Activated CD4-positive, alpha-beta T cell treated with anti-CD3 and anti-CD28 coated beads, Interleukin-2, amount 10 ng/mL, durations not matched to agents 24 days and 14 days (primary cell): ENCODE results near the gene TP53TG3. TPM values are rescaled to one million over a fixed set of nuclear protein-coding genes. Genes with fewer than 3 reads are reported as not detected.
"Not testable (repeated sequence)": the region's sequence is repeated elsewhere in the genome, so short reads cannot be mapped to it uniquely, and the experiment has no call there.

Experiments used
- DNase-seq: peaks from one replicate; pipeline ENCODE4 v3.0.0; 2022
- H3K27ac Mint-ChIP-seq: one replicate; pipeline ENCODE4 v1.8.0; 2022; ENCODE audit warnings: mild to moderate bottlenecking, mixed read lengths
- H3K27me3 Mint-ChIP-seq: one replicate; pipeline ENCODE4 v1.8.0; 2022; ENCODE audit warnings: mixed read lengths
- H3K36me3 Mint-ChIP-seq: one replicate; pipeline ENCODE4 v1.8.0; 2022; ENCODE audit warnings: low read depth, mild to moderate bottlenecking, mixed read lengths
- H3K4me1 Mint-ChIP-seq: one replicate; pipeline ENCODE4 v1.8.0; 2021; ENCODE audit warnings: mixed read lengths
- H3K4me3 Mint-ChIP-seq: one replicate; pipeline ENCODE4 v1.8.0; 2022; ENCODE audit warnings: mild to moderate bottlenecking, moderate library complexity, mixed read lengths
- H3K9me3 Mint-ChIP-seq: one replicate; pipeline ENCODE4 v1.8.0; 2021; ENCODE audit warnings: mixed read lengths
- intact Hi-C: fragments of 100-400 bp; cut with micrococcal nuclease; formaldehyde crosslinking; loops from one replicate; pipeline ENCODE4 v1.15.1; 2023
- total RNA-seq: library from RNA; stranded (reverse); gene quantifications from 2 replicates; pipeline ENCODE4 v1.2.3, GENCODE V29; 2022

TP53TG3 gene
- total RNA-seq: not detected in 2 replicates

- H3K27ac Mint-ChIP-seq, H3K4me1 Mint-ChIP-seq, DNase-seq, intact Hi-C loops, H3K36me3 Mint-ChIP-seq, H3K27me3 Mint-ChIP-seq, H3K9me3 Mint-ChIP-seq, H3K4me3 Mint-ChIP-seq: not testable (repeated sequence)
Measured at GRCh38 chr16:32676065-32676464, at the start of gene TP53TG3. Gene TP53TG3, minus strand, starts transcription at chr16:32676165. Its CDS starts 68 bp downstream, at chr16:32676097.

GRCh38 chr16:32650876-32651275 is 25.1 kb downstream of the TP53TG3 start:
- H3K4me1 Mint-ChIP-seq, H3K36me3 Mint-ChIP-seq, H3K27me3 Mint-ChIP-seq, intact Hi-C loops, DNase-seq, H3K4me3 Mint-ChIP-seq, H3K9me3 Mint-ChIP-seq, H3K27ac Mint-ChIP-seq: not testable (repeated sequence)

GRCh38 chr16:32647562-32647961 is 28.4 kb downstream of the TP53TG3 start:
- H3K36me3 Mint-ChIP-seq, intact Hi-C loops, H3K27ac Mint-ChIP-seq, H3K4me3 Mint-ChIP-seq, H3K4me1 Mint-ChIP-seq, DNase-seq, H3K27me3 Mint-ChIP-seq: not testable (repeated sequence)
- H3K9me3 Mint-ChIP-seq: peaks cover 16% of the 10 kb centered on the region

- not testable (repeated sequence) for H3K27me3 Mint-ChIP-seq
Measured at GRCh38 chr16:32646780-32647179, 29.2 kb downstream of the TP53TG3 start.

GRCh38 chr16:32646177-32646576 is 29.8 kb downstream of the TP53TG3 start:
- H3K9me3 Mint-ChIP-seq: peaks cover 16% of the 10 kb centered on the region
- DNase-seq, H3K36me3 Mint-ChIP-seq, H3K4me1 Mint-ChIP-seq, H3K27ac Mint-ChIP-seq, H3K27me3 Mint-ChIP-seq, intact Hi-C loops, H3K4me3 Mint-ChIP-seq: not testable (repeated sequence)

More at GRCh38 chr16:32646780-32647179, 29.2 kb downstream of the TP53TG3 start:
- H3K27ac Mint-ChIP-seq, H3K4me3 Mint-ChIP-seq, H3K36me3 Mint-ChIP-seq, DNase-seq, intact Hi-C loops, H3K4me1 Mint-ChIP-seq: not testable (repeated sequence)
- H3K9me3 Mint-ChIP-seq: peaks cover 16% of the 10 kb centered on the region

- H3K9me3 Mint-ChIP-seq: peaks cover 16% of the 10 kb centered on the region
- H3K4me1 Mint-ChIP-seq, H3K4me3 Mint-ChIP-seq, intact Hi-C loops, H3K27ac Mint-ChIP-seq, H3K27me3 Mint-ChIP-seq, H3K36me3 Mint-ChIP-seq, DNase-seq: not testable (repeated sequence)
Measured at GRCh38 chr16:32645278-32645908, 30.6 kb downstream of the TP53TG3 start.

- H3K4me1 Mint-ChIP-seq, H3K27ac Mint-ChIP-seq, H3K36me3 Mint-ChIP-seq, intact Hi-C loops, H3K4me3 Mint-ChIP-seq, H3K27me3 Mint-ChIP-seq, DNase-seq: not testable (repeated sequence)
- peaks cover 16% of the 10 kb centered on the region for H3K9me3 Mint-ChIP-seq
Measured at GRCh38 chr16:32644715-32645114, 31.2 kb downstream of the TP53TG3 start.

GRCh38 chr16:32637614-32638013 is 38.4 kb downstream of the TP53TG3 start:
- H3K27me3 Mint-ChIP-seq, DNase-seq, H3K9me3 Mint-ChIP-seq, H3K36me3 Mint-ChIP-seq, H3K4me3 Mint-ChIP-seq, H3K4me1 Mint-ChIP-seq, intact Hi-C loops, H3K27ac Mint-ChIP-seq: not testable (repeated sequence)

- H3K27me3 Mint-ChIP-seq, intact Hi-C loops, H3K36me3 Mint-ChIP-seq, H3K27ac Mint-ChIP-seq, DNase-seq, H3K4me3 Mint-ChIP-seq, H3K9me3 Mint-ChIP-seq, H3K4me1 Mint-ChIP-seq: not testable (repeated sequence)
Measured at GRCh38 chr16:32632096-32632495, 43.9 kb downstream of the TP53TG3 start.
